LNCAP (cell line): Measurements from ENCODE around the gene TBC1D2B.

Experiments used
- TF ChIP-seq, protein P1 (sequence below): fragments of 450-650 bp; IDR thresholded peaks from 2 replicates; pipeline ENCODE4 v1.5.1; 2017; ENCODE audit warnings: mild to moderate bottlenecking

TBC1D2B gene

DNA sequence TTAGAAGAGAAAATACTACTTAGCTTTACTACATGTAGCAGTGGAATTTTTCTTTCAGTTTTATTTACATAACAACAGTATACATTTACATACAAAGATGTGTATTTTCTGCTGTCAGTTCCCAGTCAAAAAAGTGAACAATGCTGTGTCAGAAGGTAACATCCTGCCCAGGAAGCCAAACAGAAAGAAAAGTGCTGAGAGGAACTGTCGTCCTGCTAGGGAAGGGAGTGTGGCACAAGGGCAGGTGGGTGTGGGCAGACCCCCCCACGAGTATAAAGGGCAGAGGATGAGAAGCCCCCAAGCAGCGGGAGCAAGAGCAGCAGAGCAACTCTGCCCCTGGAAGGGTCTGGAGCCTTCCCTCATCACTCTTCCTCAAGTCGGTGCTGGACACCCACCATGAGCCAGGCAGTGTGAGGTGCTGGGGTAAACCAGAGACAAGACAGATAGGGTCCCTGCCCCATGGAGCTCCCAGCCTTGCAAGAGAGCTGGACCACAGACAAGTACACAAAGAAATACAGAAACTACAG lies 39.7 kb downstream of the TBC1D2B start:
- TF ChIP-seq, protein P1, sequence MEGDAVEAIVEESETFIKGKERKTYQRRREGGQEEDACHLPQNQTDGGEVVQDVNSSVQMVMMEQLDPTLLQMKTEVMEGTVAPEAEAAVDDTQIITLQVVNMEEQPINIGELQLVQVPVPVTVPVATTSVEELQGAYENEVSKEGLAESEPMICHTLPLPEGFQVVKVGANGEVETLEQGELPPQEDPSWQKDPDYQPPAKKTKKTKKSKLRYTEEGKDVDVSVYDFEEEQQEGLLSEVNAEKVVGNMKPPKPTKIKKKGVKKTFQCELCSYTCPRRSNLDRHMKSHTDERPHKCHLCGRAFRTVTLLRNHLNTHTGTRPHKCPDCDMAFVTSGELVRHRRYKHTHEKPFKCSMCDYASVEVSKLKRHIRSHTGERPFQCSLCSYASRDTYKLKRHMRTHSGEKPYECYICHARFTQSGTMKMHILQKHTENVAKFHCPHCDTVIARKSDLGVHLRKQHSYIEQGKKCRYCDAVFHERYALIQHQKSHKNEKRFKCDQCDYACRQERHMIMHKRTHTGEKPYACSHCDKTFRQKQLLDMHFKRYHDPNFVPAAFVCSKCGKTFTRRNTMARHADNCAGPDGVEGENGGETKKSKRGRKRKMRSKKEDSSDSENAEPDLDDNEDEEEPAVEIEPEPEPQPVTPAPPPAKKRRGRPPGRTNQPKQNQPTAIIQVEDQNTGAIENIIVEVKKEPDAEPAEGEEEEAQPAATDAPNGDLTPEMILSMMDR, result no peak

DNA sequence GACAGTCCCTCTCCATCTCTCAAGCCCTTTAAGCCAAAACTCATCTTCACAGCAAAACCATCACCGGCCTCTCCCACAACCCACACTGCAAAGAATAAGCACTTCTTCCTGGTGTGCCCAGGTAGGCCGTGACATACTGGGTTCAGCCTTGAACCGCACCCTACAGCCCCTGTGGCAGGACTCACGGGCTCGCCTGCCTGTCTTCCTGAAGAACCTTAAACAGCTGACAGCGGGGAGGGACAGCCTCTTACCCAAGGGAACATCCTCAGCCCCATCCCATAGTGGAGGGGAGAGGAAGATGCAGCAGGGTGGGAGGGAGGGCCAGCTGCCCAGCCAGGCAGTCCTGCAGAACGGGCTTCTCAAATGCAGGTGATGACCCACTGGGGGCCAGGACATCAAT lies 40.2 kb downstream of the TBC1D2B start:
- TF ChIP-seq, protein P1, result no peak

DNA sequence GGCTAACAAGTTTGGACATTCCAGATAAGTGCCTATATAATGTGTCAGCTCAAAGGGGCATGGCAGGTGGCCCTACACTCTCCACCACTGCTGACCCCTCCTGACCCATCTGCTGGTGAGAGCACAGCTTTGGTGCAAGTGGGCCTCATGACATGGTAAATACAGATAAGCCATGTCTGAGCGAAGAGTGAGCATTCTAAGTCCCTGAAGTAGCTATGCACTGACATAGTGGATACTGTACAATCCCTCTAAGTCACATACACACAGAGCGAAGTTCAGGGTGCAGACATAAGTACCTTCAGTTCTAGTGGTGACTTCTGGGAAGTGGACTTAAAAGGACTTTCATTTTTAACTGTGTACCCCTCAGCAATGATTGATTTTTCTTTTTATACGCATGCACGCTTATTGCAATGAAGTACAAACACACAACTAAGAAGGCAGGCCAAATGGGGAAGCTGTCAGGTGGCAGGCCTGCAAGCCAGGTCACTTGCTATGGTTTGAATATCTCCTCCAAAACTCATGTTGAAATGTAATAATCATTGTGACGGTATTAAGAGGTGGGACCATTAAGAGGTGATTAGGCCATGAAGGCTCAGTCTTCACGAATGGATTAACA lies 41.5 kb downstream of the TBC1D2B start:
- TF ChIP-seq, protein P1, result no peak

DNA sequence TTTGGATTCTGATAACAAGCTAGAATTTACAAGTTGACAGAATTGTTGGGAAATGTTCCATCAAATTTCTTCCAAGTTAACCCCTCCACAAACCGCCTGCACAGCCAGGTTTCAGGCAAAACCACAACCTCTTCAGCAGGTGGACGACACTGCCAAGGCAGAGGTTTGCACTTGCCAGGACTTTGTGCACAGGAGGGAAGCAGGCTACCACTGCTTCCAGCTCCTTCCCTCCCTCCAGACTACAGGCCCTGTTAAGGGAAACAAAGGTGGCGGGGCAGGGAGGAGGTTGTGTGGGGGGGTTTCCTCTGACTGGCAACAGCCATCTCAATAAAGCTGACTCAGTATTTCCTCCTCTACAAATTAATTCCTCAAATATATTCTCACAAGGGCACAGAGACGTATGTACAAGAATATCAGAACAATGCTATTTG lies 42.2 kb downstream of the TBC1D2B start:
- TF ChIP-seq, protein P1, result no peak

DNA sequence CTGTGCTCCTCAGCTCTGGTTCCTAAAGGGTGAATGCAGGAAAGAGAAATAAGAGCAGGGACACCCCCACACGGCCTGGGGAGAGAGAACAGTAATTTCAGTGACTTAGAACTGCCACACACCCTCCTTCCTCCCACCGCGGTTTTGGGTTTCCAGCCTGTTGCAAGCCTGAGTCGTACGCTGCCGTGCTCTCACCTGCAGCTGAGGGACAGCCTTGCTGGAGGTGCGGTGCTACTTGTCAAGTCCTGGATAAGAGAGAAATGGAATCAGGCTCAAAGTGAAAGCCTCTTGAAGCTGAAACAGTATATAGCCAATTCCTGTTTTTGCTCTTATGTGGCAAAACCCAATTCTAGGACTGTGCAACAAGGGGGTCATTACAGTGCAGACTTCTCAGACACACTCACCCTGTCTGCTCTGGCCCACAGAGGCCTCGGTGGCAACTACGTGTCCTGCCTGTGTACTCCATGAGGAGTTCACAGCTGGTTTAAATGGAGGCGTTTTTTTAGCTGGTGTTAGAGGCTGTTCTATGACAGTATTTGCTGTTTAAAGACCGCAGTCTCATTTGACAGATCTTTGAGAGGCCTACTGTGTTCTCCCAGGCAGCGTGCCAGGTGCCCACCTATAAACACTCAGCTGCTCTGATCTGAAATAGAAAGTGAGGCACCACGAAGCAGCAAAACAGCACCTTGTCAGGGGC lies 42.9 kb downstream of the TBC1D2B start:
- TF ChIP-seq, protein P1, result no peak

DNA sequence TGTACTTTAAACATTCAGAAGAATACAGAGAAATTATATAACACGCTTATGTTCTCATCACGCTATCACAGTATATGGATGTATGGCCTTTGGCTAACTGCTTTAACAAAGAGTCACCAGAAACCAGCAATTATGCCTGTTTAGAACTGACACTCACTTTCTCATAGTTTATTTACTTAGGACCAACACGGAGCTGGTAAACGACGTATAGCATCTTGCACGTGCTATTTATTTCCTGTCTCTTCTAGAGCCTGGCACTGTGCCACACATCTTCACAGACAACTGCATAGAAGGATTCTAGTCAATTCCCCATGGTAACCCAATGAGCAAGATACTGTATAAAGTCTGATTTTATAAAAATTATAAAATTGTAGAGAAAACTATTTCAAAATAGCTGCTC lies 43.6 kb downstream of the TBC1D2B start:
- TF ChIP-seq, protein P1, result no peak

DNA sequence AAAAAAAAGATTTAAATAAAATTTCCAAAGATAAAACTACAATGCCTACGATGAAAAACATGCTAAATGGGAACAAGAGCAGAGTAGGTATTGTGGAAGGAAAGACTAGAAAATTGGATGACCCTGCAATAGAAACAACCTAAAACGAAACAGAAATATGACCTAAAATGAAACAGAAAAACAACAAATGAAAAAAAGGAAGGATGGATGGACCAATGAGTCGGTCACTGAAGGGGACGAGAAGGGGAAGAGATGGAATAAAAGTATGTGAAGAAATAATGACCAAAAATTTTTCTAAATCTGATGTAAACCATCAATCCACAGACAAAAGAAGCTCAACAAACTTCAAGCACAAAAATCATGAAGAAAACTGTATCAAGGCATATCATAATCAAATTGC lies 44.8 kb downstream of the TBC1D2B start:
- TF ChIP-seq, protein P1, result no peak
